Measurements from ENCODE around the gene GPATCH2L.

The GPATCH2L gene

DNA sequence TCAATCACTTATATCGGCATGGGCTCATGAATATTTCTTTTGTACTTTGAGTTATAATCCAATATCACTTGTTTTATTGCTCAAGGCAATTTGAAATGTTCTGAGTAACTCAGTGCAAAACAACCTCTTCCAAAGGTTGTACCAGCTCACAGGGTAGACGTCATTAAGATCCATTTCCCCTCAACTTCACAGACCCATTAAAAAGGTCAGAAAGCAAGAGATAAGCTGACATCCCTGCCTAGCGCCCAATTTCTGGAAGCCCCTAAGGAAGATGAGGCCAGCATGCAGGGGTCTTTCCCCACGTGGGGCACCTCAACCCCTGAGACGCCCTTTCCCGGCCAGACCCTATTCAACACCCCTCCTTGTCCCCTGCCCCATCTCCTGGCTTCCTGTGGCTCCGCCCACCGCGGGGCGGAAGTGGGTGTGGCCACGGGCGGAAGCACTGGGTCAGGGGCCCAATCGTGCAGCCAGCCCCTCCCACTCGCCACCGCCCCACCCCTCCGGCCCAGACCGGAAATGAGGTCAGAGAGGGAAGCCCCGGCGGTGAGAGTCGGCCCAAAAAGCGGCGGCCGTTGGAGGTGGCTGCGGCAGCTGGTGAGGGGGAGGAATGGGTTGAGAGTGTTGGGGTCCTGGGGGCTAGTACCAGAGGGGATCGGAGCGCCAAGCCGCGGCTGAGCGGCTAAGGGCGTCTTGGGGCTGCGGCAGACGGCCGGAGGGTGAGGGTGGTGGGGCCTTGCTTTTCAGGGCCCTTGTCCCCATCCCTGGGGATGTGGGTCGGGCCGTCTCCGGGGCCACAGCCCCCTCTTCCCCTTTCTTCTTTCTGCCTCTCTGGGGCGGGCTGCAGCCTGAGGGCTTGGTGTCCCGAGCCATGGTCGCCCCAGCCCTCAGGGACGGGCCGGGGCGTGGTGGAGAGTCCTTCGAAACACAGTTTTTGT is at the start of gene GPATCH2L:
Gene GPATCH2L, plus strand, starts transcription at position 525 of the 935 bp plus-strand sequence. CDS start 2,442 bp downstream, outside the sequence.
- Histone ChIP-seq H3K79me2 (ENCODE audit: low read length) (peaks cover 49% of the 10 kb centered on the region), H3K9ac (ENCODE audit: low read length) (peak within 1 kb of the TSS; percentile 91), H3K4me2 (ENCODE audit: low read length) (peak within 1 kb of the TSS; percentile 94), H3K36me3 (replicated peaks; ENCODE audit: low read depth, low read length) (peaks cover 25% of the 10 kb centered on the region), H2AFZ (ENCODE audit: low read depth, low read length) (peak within 1 kb of the TSS; percentile 48; the same call in 1 of the 2 replicates), H3K4me1 (ENCODE audit: low read length) (peaks cover 23% of the 10 kb centered on the region), H4K20me1 (ENCODE audit: insufficient read depth, low read length) (peaks cover 31% of the 10 kb centered on the region), H3K9me3 (ENCODE audit: insufficient read depth, low read length) (no peaks in the 10 kb centered on the region), H3K27me3 (ENCODE audit: low read depth, low read length) (0 out of 2 replicates have a peak, but pooled peaks cover 4% of the 10 kb centered on the region), H3K4me3 (ENCODE audit: low read length) (peak within 1 kb of the TSS; percentile 92), H3K27ac (ENCODE audit: low read length) (peak within 1 kb of the TSS; percentile 74)
- TF ChIP-seq, protein P1, sequence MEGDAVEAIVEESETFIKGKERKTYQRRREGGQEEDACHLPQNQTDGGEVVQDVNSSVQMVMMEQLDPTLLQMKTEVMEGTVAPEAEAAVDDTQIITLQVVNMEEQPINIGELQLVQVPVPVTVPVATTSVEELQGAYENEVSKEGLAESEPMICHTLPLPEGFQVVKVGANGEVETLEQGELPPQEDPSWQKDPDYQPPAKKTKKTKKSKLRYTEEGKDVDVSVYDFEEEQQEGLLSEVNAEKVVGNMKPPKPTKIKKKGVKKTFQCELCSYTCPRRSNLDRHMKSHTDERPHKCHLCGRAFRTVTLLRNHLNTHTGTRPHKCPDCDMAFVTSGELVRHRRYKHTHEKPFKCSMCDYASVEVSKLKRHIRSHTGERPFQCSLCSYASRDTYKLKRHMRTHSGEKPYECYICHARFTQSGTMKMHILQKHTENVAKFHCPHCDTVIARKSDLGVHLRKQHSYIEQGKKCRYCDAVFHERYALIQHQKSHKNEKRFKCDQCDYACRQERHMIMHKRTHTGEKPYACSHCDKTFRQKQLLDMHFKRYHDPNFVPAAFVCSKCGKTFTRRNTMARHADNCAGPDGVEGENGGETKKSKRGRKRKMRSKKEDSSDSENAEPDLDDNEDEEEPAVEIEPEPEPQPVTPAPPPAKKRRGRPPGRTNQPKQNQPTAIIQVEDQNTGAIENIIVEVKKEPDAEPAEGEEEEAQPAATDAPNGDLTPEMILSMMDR (IDR thresholded peaks at IDR 0.05; ENCODE audit: low read depth, low read length) = no peak
- TF ChIP-seq EZH2phosphoT487 (IDR thresholded peaks at IDR 0.05; ENCODE audit: low read depth) = no peak

DNA sequence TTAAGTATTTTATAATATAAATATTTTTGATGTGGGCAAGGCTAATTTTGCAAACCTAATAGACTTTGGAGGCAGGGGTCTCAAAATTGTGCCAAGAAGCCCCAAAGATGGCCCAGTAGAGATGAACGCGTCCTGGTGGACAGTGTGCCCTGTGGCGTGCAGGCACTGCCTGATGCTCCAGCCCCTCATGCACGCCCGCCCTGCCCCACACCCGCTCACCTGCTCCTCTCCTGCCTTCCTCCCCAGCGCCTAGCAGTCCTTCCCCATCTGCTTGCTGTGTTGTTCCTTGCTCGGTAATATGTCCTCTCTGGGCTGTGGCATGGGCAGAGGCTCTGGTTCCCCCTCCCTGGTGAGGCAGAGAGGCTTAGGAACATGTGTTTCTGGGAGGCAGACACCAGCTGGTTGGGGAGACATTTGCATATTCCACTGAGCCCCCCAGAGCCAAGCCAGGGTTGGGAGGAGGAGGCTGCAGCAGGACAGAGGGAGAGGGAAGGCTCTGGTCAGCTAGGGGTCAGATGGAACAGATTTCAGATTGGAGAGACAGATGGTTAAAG is 46.8 kb upstream of the GPATCH2L start:
- Histone ChIP-seq H3K4me3 (ENCODE audit: low read length) (no peak overlapping the region), H3K4me2 (ENCODE audit: low read length) (no peak overlapping the region), H2AFZ (ENCODE audit: low read depth, low read length) (no peak overlapping the region), H3K27ac (ENCODE audit: low read length) (no peak overlapping the region), H3K9me3 (ENCODE audit: insufficient read depth, low read length) (no peaks in the 10 kb centered on the region), H3K9ac (ENCODE audit: low read length) (no peak overlapping the region), H3K36me3 (replicated peaks; ENCODE audit: low read depth, low read length) (no peaks in the 10 kb centered on the region), H3K79me2 (ENCODE audit: low read length) (no peaks in the 10 kb centered on the region), H3K4me1 (ENCODE audit: low read length) (no peaks in the 10 kb centered on the region), H4K20me1 (ENCODE audit: insufficient read depth, low read length) (no peaks in the 10 kb centered on the region), H3K27me3 (ENCODE audit: low read depth, low read length) (0 out of 2 replicates have a peak, but pooled peaks cover 6% of the 10 kb centered on the region)
- no peak for TF ChIP-seq EZH2phosphoT487 (IDR thresholded peaks at IDR 0.05; ENCODE audit: low read depth)
- TF ChIP-seq, protein P1 (IDR thresholded peaks at IDR 0.05; ENCODE audit: low read depth, low read length) = no peak

DNA sequence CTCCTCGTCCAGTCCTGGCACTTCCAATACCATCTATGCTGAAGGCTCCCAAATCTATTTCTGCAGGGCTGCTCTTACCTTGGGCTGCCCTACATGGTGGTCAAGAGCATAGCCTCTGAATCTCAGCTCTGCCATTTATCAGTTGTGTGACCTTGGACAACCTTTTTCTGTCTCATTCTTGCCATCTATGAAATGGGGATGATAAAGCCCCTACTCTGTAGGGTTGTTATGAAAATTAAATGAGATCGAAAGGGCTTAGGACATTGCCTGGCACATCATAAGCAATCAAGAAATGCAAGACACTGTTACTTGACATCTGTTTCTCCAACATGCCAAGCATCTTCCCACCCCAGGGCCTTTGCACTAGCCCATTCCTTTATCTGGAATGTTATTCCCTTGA is 45.5 kb upstream of the GPATCH2L start:
- Histone ChIP-seq H3K9ac (ENCODE audit: low read length) (no peak overlapping the region), H3K9me3 (ENCODE audit: insufficient read depth, low read length) (no peaks in the 10 kb centered on the region), H3K4me2 (ENCODE audit: low read length) (no peak overlapping the region), H4K20me1 (ENCODE audit: insufficient read depth, low read length) (no peaks in the 10 kb centered on the region), H3K4me3 (ENCODE audit: low read length) (no peak overlapping the region), H3K79me2 (ENCODE audit: low read length) (no peaks in the 10 kb centered on the region), H3K27me3 (ENCODE audit: low read depth, low read length) (0 out of 2 replicates have a peak, but pooled peaks cover 6% of the 10 kb centered on the region), H3K27ac (ENCODE audit: low read length) (no peak overlapping the region), H2AFZ (ENCODE audit: low read depth, low read length) (no peak overlapping the region), H3K4me1 (ENCODE audit: low read length) (no peaks in the 10 kb centered on the region), H3K36me3 (replicated peaks; ENCODE audit: low read depth, low read length) (no peaks in the 10 kb centered on the region)
- TF ChIP-seq EZH2phosphoT487 (IDR thresholded peaks at IDR 0.05; ENCODE audit: low read depth) = no peak
- TF ChIP-seq, protein P1 (IDR thresholded peaks at IDR 0.05; ENCODE audit: low read depth, low read length) = no peak
